Lung (tissue), 12 donors: ENCODE data around the gene C12orf75. TPM values are rescaled to one million over a fixed set of nuclear protein-coding genes. Genes with fewer than 3 reads are reported as not detected.

ENCODE experiments used
- ATAC-seq: fragments of 200-7000 bp; cut with Tn5 transposase; one replicate; pipeline ENCODE4 v1.9.1; 2020; ENCODE audit warnings: moderate number of reproducible peaks; ENCODE audit not compliant: insufficient read depth, low FRiP score
- DNase-seq, 3 donors: peaks; one replicate each; pipeline ENCODE4 v3.0.0-alpha.2; 2013 to 2017
- H3K27ac ChIP-seq, 2 donors: one replicate each; pipeline ENCODE4 v1.5.1; 2013; ENCODE audit warnings: mild to moderate bottlenecking in 2 of 2, moderate library complexity in 2 of 2, control low read depth in 1 of 2, inconsistent platforms in 1 of 2, low read depth in 1 of 2, low read length in 1 of 2
- H3K27me3 ChIP-seq, 3 donors: one replicate each; pipeline ENCODE4 v1.5.1; 2013; ENCODE audit warnings: low read length in 2 of 3; ENCODE audit not compliant: control insufficient read depth in 3 of 3, insufficient read depth in 3 of 3
- H3K36me3 ChIP-seq, 4 donors: one replicate each; pipeline ENCODE4 v1.5.1; 2013; ENCODE audit warnings: low read length in 4 of 4, mild to moderate bottlenecking in 1 of 4, moderate library complexity in 1 of 4; ENCODE audit not compliant: control insufficient read depth in 4 of 4, insufficient read depth in 4 of 4
- H3K4me1 ChIP-seq, 5 donors: one replicate each; pipeline ENCODE4 v1.5.1; 2013; ENCODE audit warnings: low read length in 5 of 5, mild to moderate bottlenecking in 2 of 5, moderate library complexity in 1 of 5; ENCODE audit not compliant: control insufficient read depth in 5 of 5, insufficient read depth in 5 of 5
- H3K4me3 ChIP-seq: one replicate; pipeline ENCODE4 v1.5.1; 2013; ENCODE audit warnings: mild to moderate bottlenecking, control low read depth, moderate library complexity
- H3K9ac ChIP-seq, 2 donors: one replicate each; pipeline ENCODE4 v1.5.1; 2013; ENCODE audit warnings: low read length in 2 of 2, control low read depth in 1 of 2; ENCODE audit not compliant: insufficient read depth in 1 of 2
- H3K9me3 ChIP-seq, 4 donors: one replicate each; pipeline ENCODE4 v1.5.1; 2013; ENCODE audit warnings: low read length in 3 of 4, mild to moderate bottlenecking in 1 of 4, moderate library complexity in 1 of 4; ENCODE audit not compliant: control insufficient read depth in 4 of 4, insufficient read depth in 3 of 4
- CTCF ChIP-seq: IDR thresholded peaks from 2 replicates; pipeline ENCODE4 v1.5.1; 2012; ENCODE audit warnings: mild to moderate bottlenecking; ENCODE audit errors: control extremely low read depth, extremely low read depth
- WGBS, 2 donors: extraction: QIAGEN DNeasy Blood & Tissue Kit; methylation state at CpG; one replicate each; pipeline ENCODE4 v1.1.7; 2013; 5-methylcytosine and 5-hydroxymethylcytosine counted together
- polyA plus RNA-seq, 2 donors: library from polyadenylated mRNA; stranded (reverse); fragments of 200-250 nt; gene quantifications; one replicate each; pipeline ENCODE4 v1.2.1, GENCODE V29; 2013
- total RNA-seq, 2 donors: library from RNA; depleted of rRNA in 1 of 2; stranded (reverse); fragments of >200 nt in 1 of 2; gene quantifications; one replicate each; pipeline ENCODE4 v1.2.1, GENCODE V29; 2014 to 2021
- donor health status: control.
- donor health status: control.
- donor health status: Bipolar disorder and iron deficiency.
- donor health status: healthy.
- donor health status: DM: yes; HTN: yes; CAD: no.

The C12orf75 gene
- total and polyA plus RNA-seq, 4 donors: 7.0 to 26.7 (median 17.2) TPM

- TF ChIP-seq CTCF: peak; percentile 76
- H3K4me3 ChIP-seq: no peak overlapping the region
- DNase-seq: peak in 2 of 3 donors; percentile 78 to 80
Observed at GRCh38 chr12:105382771-105383622, 52.5 kb downstream of the C12orf75 start.

GRCh38 chr12:105384220-105384619, 53.7 kb downstream of the C12orf75 start:
- 89 to 96% methylated on average over 6 of the region's 6 CpGs for WGBS, 2 donors
- Histone ChIP-seq H3K36me3 (no peaks in the 10 kb centered on the region), H3K4me3 (no peak overlapping the region), H3K9ac (no peak overlapping the region), H3K27me3 (no peaks in the 10 kb centered on the region), H3K9me3 (no peaks in the 10 kb centered on the region), H3K4me1 (peaks cover 0 to 8% (median 6%) of the 10 kb centered on the region in 5 donors), H3K27ac (no peak overlapping the region)
- no peak for ATAC-seq
- no peak for DNase-seq
- no peak for TF ChIP-seq CTCF

More at GRCh38 chr12:105382771-105383622, 52.5 kb downstream of the C12orf75 start:
- Histone ChIP-seq H3K4me1 (peaks cover 0 to 8% (median 6%) of the 10 kb centered on the region in 5 donors), H3K36me3 (no peaks in the 10 kb centered on the region), H3K27ac (peak overlapping the region in 1 of 2 donors; percentile 18), H3K27me3 (no peaks in the 10 kb centered on the region), H3K9ac (no peak overlapping the region), H3K9me3 (no peaks in the 10 kb centered on the region)
- ATAC-seq: peak; percentile 77
- 24 to 36% methylated on average over 18 of the region's 18 CpGs for WGBS, 2 donors

- Histone ChIP-seq H3K9me3 (no peaks in the 10 kb centered on the region), H3K4me1 (peaks cover 0 to 8% (median 6%) of the 10 kb centered on the region in 5 donors), H3K27me3 (no peaks in the 10 kb centered on the region), H3K36me3 (no peaks in the 10 kb centered on the region), H3K9ac (no peak overlapping the region), H3K4me3 (no peak overlapping the region), H3K27ac (no peak overlapping the region)
- no peak for TF ChIP-seq CTCF
- WGBS, 2 donors: 55 to 68% methylated on average over 6 of the region's 6 CpGs
- DNase-seq (no peak), ATAC-seq (no peak)
Observed at GRCh38 chr12:105384916-105385535, 54.5 kb downstream of the C12orf75 start.
